ENCODE data around the gene GPR25.

- no peak for TF ChIP-seq POLR2A (IDR thresholded peaks at IDR 0.05)
- no peak for TF ChIP-seq CTCF (IDR thresholded peaks at IDR 0.05 in 8 of 11, conservative IDR thresholded peaks at IDR 0.05 in 3 of 11)
- no peak for TF ChIP-seq POLR2AphosphoS5 (IDR thresholded peaks at IDR 0.05)
Observed at GRCh38 chr1:200899015-200899386, 26.2 kb downstream of the GPR25 start.

All from spleen (tissue), 7 donors.